Breast epithelium (tissue), 4 donors: ENCODE measurements around the gene MAP4K2. TPM values are rescaled to one million over a fixed set of nuclear protein-coding genes. Genes with fewer than 3 reads are reported as not detected.
A peak's percentile ranks its signal among the peaks of the same experiment; 100 is the strongest.

ENCODE experiments used
- DNase-seq, 2 donors: peaks; one replicate each; pipeline ENCODE4 v3.0.0-alpha.2; 2019; ENCODE audit warnings: low spot score in 2 of 2
- H3K27ac ChIP-seq, 2 donors: fragments of 200-600 bp; sonication (generic) in 1 of 2; one replicate each; pipeline ENCODE4 v1.5.1; 2016 to 2019; ENCODE audit warnings: mild to moderate bottlenecking in 1 of 2
- H3K27me3 ChIP-seq, 2 donors: fragments of 200-600 bp; sonication (generic) in 1 of 2; one replicate each; pipeline versions ENCODE4 v1.5.1 to v1.6.0; 2017 to 2019; ENCODE audit warnings: control low read depth in 1 of 2, mild to moderate bottlenecking in 1 of 2
- H3K36me3 ChIP-seq: fragments of 200-600 bp; one replicate; pipeline ENCODE4 v1.5.1; 2019
- H3K4me1 ChIP-seq, 2 donors: fragments of 200-600 bp; sonication (generic); one replicate each; pipeline ENCODE4 v1.5.1; 2016 to 2019; ENCODE audit warnings: control low read depth in 1 of 2
- H3K4me3 ChIP-seq, 3 donors: fragments of 200-600 bp; sonication (generic); 1 replicate in 2 of 3; 2 replicates in 1 of 3; pipeline ENCODE4 v1.5.1; 2016 to 2019; ENCODE audit warnings: mild to moderate bottlenecking in 3 of 3, moderate library complexity in 2 of 3
- H3K9me3 ChIP-seq, 2 donors: fragments of 200-600 bp; sonication (generic) in 1 of 2; one replicate each; pipeline ENCODE4 v1.5.1; 2016 to 2019; ENCODE audit warnings: control low read depth in 1 of 2
- POLR2A ChIP-seq: fragments of 450-650 bp; IDR thresholded peaks from one replicate; pipeline ENCODE4 v1.6.1; 2016; ENCODE audit warnings: antibody characterized with exemption, mild to moderate bottlenecking, moderate library complexity
- POLR2AphosphoS5 ChIP-seq, 3 donors: sonication (generic); formaldehyde crosslinking; IDR thresholded peaks; one replicate each; pipeline ENCODE4 v1.6.1; 2017; ENCODE audit warnings: antibody characterized with exemption in 3 of 3
- intact Hi-C: fragments of 100-400 bp; cut with DNase I; formaldehyde crosslinking; loops from one replicate; pipeline ENCODE4 v1.15.1; 2023; ENCODE audit warnings: low total_unique reads
- total RNA-seq, 3 donors: library from RNA; depleted of rRNA; stranded (reverse); fragments of >200 nt; gene quantifications; one replicate each; pipeline ENCODE4 v1.1.0, GENCODE V29; 2016
- TF ChIP-seq, protein P1 (sequence below), 3 donors: fragments of 450-650 bp; IDR thresholded peaks; one replicate each; pipeline ENCODE4 v1.5.1; 2016 to 2017; ENCODE audit warnings: antibody characterized with exemption in 3 of 3, mild to moderate bottlenecking in 3 of 3, moderate library complexity in 3 of 3

MAP4K2 gene
- total RNA-seq, 3 donors from 2014 or later, result 7.7 to 16.1 (median 14.0) TPM

- Histone ChIP-seq H3K27me3 (no peaks in the 10 kb centered on the region), H3K4me1 (no peaks in the 10 kb centered on the region), H3K27ac (no peak overlapping the region), H3K9me3 (no peaks in the 10 kb centered on the region), H3K4me3 (no peak overlapping the region), H3K36me3 (no peaks in the 10 kb centered on the region)
- no peak for TF ChIP-seq POLR2A
- intact Hi-C loops, result no loop called here
- no peak for DNase-seq
Measured at GRCh38 chr11:64794526-64794925, 8.5 kb downstream of the MAP4K2 start.

DNA sequence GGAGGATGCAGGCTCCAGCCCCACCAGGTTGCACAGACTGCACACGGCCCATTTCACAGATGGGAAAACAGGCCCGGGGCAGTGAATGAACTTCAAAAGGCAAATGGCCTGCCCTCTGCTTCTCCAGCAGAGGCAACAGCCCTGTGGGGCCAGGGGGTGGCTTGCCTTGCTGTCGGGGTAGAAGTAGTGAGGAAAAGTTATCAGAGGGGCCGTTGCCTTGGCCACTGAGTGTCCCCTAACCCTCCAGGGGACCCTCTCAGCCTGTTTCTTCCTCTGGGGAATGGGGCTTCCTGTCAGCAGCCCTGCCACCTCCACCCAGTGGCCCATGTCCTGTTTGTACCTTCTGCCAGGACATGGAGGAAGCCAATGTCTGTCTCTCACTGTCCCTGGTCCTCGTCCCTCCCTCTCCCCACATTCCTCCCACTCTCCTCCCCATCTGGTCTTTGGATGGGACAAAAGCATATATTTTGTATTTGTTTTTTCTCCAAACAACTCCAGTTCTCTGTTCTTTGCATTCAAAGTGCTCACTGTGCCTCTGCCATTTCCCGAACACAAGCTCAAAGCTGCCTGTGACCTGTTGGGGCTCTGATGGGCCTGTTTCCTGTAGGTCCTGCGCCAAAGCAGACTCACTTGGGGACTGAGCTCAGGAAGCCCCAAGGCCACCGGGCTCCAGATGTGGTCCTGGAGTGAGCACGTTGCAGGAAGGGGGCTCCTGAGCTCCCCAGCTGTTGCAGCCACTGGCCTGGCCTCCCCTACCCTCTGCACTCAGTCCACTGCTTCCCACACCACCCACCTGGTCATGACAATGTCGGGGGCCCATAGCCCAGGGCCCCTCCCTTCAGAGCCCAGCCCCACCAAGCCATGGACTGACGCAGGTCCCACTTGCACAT lies 9.5 kb downstream of the MAP4K2 start:
- peak overlapping the region in 1 of 2 donors; percentile 52 for H3K27ac ChIP-seq

DNA sequence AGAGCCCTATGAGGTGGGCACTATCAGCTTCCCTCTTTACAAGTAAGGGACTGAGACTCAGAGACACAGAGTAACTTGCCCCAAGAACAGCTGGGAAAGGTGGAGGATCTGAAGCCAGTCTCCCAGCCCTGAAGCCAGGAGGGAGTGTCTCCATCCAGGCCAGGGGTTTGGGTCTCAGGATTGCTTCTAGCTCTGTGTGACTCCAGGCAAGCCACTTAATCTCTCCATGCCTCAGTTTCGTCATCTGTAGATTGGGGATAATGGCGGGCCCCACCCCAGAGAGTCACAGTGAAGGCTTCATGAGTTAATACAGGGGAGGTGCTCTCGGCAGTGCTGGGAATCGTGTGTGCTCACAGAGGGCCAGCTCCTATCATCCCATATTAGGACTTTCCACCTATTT lies 10.5 kb downstream of the MAP4K2 start:
- no peaks in the 10 kb centered on the region for H3K36me3 ChIP-seq

More for the DNA sequence above, 9.5 kb downstream of the MAP4K2 start:
- intact Hi-C loops, result no loop called here
- Histone ChIP-seq H3K27me3 (no peaks in the 10 kb centered on the region), H3K4me3 (no peak overlapping the region), H3K9me3 (no peaks in the 10 kb centered on the region), H3K4me1 (no peaks in the 10 kb centered on the region), H3K36me3 (no peaks in the 10 kb centered on the region)
- no peak for DNase-seq
- TF ChIP-seq POLR2AphosphoS5 (IDR thresholded peaks at IDR 0.05) (no peak), POLR2A (no peak)
- TF ChIP-seq, protein P1, sequence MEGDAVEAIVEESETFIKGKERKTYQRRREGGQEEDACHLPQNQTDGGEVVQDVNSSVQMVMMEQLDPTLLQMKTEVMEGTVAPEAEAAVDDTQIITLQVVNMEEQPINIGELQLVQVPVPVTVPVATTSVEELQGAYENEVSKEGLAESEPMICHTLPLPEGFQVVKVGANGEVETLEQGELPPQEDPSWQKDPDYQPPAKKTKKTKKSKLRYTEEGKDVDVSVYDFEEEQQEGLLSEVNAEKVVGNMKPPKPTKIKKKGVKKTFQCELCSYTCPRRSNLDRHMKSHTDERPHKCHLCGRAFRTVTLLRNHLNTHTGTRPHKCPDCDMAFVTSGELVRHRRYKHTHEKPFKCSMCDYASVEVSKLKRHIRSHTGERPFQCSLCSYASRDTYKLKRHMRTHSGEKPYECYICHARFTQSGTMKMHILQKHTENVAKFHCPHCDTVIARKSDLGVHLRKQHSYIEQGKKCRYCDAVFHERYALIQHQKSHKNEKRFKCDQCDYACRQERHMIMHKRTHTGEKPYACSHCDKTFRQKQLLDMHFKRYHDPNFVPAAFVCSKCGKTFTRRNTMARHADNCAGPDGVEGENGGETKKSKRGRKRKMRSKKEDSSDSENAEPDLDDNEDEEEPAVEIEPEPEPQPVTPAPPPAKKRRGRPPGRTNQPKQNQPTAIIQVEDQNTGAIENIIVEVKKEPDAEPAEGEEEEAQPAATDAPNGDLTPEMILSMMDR (IDR thresholded peaks at IDR 0.05), result no peak

GRCh38 chr11:64791781-64792291 lies 11.2 kb downstream of the MAP4K2 start:
- intact Hi-C loops, result no loop called here
- Histone ChIP-seq H3K9me3 (no peaks in the 10 kb centered on the region), H3K4me1 (no peaks in the 10 kb centered on the region), H3K27me3 (no peaks in the 10 kb centered on the region), H3K4me3 (no peak overlapping the region), H3K27ac (no peak overlapping the region), H3K36me3 (no peaks in the 10 kb centered on the region)
- DNase-seq, result no peak
- TF ChIP-seq, protein P1 (IDR thresholded peaks at IDR 0.05), result no peak
- TF ChIP-seq POLR2A, result no peak
- no peak for TF ChIP-seq POLR2AphosphoS5 (IDR thresholded peaks at IDR 0.05)

More for the DNA sequence above, 10.5 kb downstream of the MAP4K2 start:
- TF ChIP-seq, protein P1 (IDR thresholded peaks at IDR 0.05), result no peak
- TF ChIP-seq POLR2AphosphoS5 (IDR thresholded peaks at IDR 0.05), result no peak
- TF ChIP-seq POLR2A, result no peak
- no peak for DNase-seq
- intact Hi-C loops, result no loop called here
- Histone ChIP-seq H3K27me3 (no peaks in the 10 kb centered on the region), H3K9me3 (no peaks in the 10 kb centered on the region), H3K4me1 (no peaks in the 10 kb centered on the region), H3K27ac (peak overlapping the region in 1 of 2 donors; percentile 7), H3K4me3 (no peak overlapping the region)

- Histone ChIP-seq H3K27me3 (no peaks in the 10 kb centered on the region), H3K4me3 (no peak overlapping the region), H3K9me3 (no peaks in the 10 kb centered on the region), H3K27ac (no peak overlapping the region), H3K4me1 (no peaks in the 10 kb centered on the region), H3K36me3 (no peaks in the 10 kb centered on the region)
- intact Hi-C loops, result no loop called here
- TF ChIP-seq POLR2A (no peak), POLR2AphosphoS5 (IDR thresholded peaks at IDR 0.05) (no peak)
- TF ChIP-seq, protein P1 (IDR thresholded peaks at IDR 0.05), result no peak
- no peak for DNase-seq
Measured at GRCh38 chr11:64790205-64791095, 12.6 kb downstream of the MAP4K2 start.
